H54 (cell line): ENCODE results near the gene TAX1BP1.
"Not testable (repeated sequence)": the region's sequence is repeated elsewhere in the genome, so short reads cannot be mapped to it uniquely, and the experiment has no call there.

Experiments used
- DNase-seq: peaks from one replicate; pipeline ENCODE4 v3.0.0; 2011; ENCODE audit warnings: low spot score, mixed read lengths; ENCODE audit not compliant: insufficient read length
- FAIRE-seq: peaks from 3 replicates; lab custom pipeline; 2011; peaks lifted over from hg19 to GRCh38; lab: Jason Lieb, UNC
- POLR2A ChIP-seq: IDR thresholded peaks from 2 replicates; pipeline ENCODE4 v1.6.1; 2011; ENCODE audit warnings: low read depth, mild to moderate bottlenecking, low read length

Gene TAX1BP1

GRCh38 chr7:27825891-27826290 is 85.9 kb downstream of the TAX1BP1 start:
- FAIRE-seq (no peak), DNase-seq (no peak)
- TF ChIP-seq POLR2A, result no peak

- no peak for TF ChIP-seq POLR2A
- FAIRE-seq (no peak), DNase-seq (no peak)
These were observed 86.4 kb downstream of the TAX1BP1 start for GRCh38 chr7:27826357-27826756.

- no peak for TF ChIP-seq POLR2A
- FAIRE-seq (no peak), DNase-seq (no peak)
These were observed 94.4 kb downstream of the TAX1BP1 start for GRCh38 chr7:27834179-27834921.

- no peak for TF ChIP-seq POLR2A
- DNase-seq (no peak), FAIRE-seq (no peak)
These were observed 95.4 kb downstream of the TAX1BP1 start for GRCh38 chr7:27835376-27835775.

GRCh38 chr7:27836536-27836935 is 96.6 kb downstream of the TAX1BP1 start:
- no peak for TF ChIP-seq POLR2A
- FAIRE-seq (no peak), DNase-seq (no peak)

GRCh38 chr7:27839099-27839498 is 99.1 kb downstream of the TAX1BP1 start:
- no peak for TF ChIP-seq POLR2A
- no peak for DNase-seq
- FAIRE-seq, result no peak

GRCh38 chr7:27840313-27840712 is 100.4 kb downstream of the TAX1BP1 start:
- no peak for FAIRE-seq
- no peak for DNase-seq
- no peak for TF ChIP-seq POLR2A

- DNase-seq, result no peak
- no peak for FAIRE-seq
- TF ChIP-seq POLR2A, result no peak
These were observed 100.9 kb downstream of the TAX1BP1 start for GRCh38 chr7:27840760-27841364.

- DNase-seq (no peak), FAIRE-seq (no peak)
- no peak for TF ChIP-seq POLR2A
These were observed 102.2 kb downstream of the TAX1BP1 start for GRCh38 chr7:27842094-27842692.

GRCh38 chr7:27842851-27843250 is 102.9 kb downstream of the TAX1BP1 start:
- no peak for TF ChIP-seq POLR2A
- FAIRE-seq (no peak), DNase-seq (no peak)

- no peak for TF ChIP-seq POLR2A
These were observed 103.8 kb downstream of the TAX1BP1 start for GRCh38 chr7:27843584-27844305.

GRCh38 chr7:27846388-27846787 is 106.4 kb downstream of the TAX1BP1 start:
- DNase-seq (no peak), FAIRE-seq (no peak)
- TF ChIP-seq POLR2A, result no peak

More at GRCh38 chr7:27843584-27844305, 103.8 kb downstream of the TAX1BP1 start:
- DNase-seq (no peak), FAIRE-seq (no peak)

- no peak for DNase-seq
- no peak for TF ChIP-seq POLR2A
- no peak for FAIRE-seq
These were observed 110.6 kb downstream of the TAX1BP1 start for GRCh38 chr7:27850531-27850930.

- not testable (repeated sequence) for DNase-seq, FAIRE-seq
These were observed 116.9 kb downstream of the TAX1BP1 start for GRCh38 chr7:27856703-27857485.
